Activated CD4-positive, alpha-beta T cell treated with anti-CD3 and anti-CD28 coated beads, Interleukin-2, amount 10 ng/mL, durations not matched to agents 24 days and 14 days (primary cell): ENCODE data around the gene SURF4. TPM values are rescaled to one million over a fixed set of nuclear protein-coding genes. Genes with fewer than 3 reads are reported as not detected.

Source experiments
- DNase-seq: peaks from one replicate; pipeline ENCODE4 v3.0.0; 2022
- H3K27ac Mint-ChIP-seq: one replicate; pipeline ENCODE4 v1.8.0; 2022; ENCODE audit warnings: mild to moderate bottlenecking, mixed read lengths
- H3K27me3 Mint-ChIP-seq: one replicate; pipeline ENCODE4 v1.8.0; 2022; ENCODE audit warnings: mixed read lengths
- H3K36me3 Mint-ChIP-seq: one replicate; pipeline ENCODE4 v1.8.0; 2022; ENCODE audit warnings: low read depth, mild to moderate bottlenecking, mixed read lengths
- H3K4me1 Mint-ChIP-seq: one replicate; pipeline ENCODE4 v1.8.0; 2021; ENCODE audit warnings: mixed read lengths
- H3K4me3 Mint-ChIP-seq: one replicate; pipeline ENCODE4 v1.8.0; 2022; ENCODE audit warnings: mild to moderate bottlenecking, moderate library complexity, mixed read lengths
- H3K9me3 Mint-ChIP-seq: one replicate; pipeline ENCODE4 v1.8.0; 2021; ENCODE audit warnings: mixed read lengths
- intact Hi-C: fragments of 100-400 bp; cut with micrococcal nuclease; formaldehyde crosslinking; loops from one replicate; pipeline ENCODE4 v1.15.1; 2023
- total RNA-seq: library from RNA; stranded (reverse); gene quantifications from 2 replicates; pipeline ENCODE4 v1.2.3, GENCODE V29; 2022

SURF4 gene
- total RNA-seq, result 235 and 240 TPM in 2 replicates

DNA sequence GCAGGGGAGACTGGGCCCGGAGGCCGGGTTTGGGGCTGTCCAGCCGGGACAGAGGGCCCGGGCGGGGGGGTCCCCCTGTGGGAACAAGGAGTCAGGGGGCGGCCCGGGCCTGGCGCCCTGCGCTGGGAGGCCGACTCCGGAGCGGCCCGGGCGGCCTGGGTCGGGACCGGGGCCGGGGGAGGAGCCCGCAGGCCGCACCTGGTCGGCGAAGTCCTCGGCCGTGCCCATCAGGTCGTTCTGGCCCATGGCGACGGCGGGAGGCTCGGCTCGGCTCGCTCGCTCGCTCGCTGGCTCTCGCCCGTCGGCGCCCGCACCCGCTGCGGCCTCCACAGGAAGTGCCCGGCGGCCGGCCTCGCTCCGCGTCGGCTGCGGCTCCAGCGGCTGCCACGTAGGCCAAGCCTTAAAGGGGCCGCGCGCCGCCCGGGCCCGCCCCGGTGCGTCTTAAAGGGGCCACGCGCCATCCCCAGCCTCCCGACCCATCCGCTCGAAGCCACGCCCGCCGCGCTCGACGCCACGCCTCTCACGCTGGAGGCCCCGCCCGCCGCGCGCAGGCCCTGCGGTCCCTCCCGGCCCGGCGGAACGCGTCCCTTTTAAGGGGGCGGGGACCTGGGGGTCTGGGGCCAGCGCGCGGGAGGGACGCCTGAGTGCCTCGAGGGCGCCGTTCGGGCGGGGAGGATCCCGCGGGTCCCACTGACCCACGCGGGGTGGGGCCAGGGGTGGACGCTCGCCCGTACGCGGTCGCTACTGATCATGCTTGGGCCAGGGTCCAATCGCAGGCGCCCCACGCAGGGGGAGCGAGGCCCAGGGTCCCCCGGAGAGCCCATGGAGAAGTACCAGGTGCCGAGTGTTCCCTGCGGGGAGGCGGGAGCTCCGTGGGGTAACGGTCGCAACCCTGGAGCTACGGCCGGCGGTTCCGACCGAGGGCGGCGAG lies at the start of gene SURF4, which contains the start of gene STKLD1:
Gene SURF4, minus strand, starts transcription at position 337 of the 931 bp plus-strand sequence. Its CDS starts 91 bp downstream, at position 246.
Gene STKLD1, plus strand, starts transcription at position 643 of the 931 bp plus-strand sequence. Its CDS starts 108 bp downstream, at position 751.
- Mint-ChIP-seq H3K27ac (peak within 1 kb of the TSS; percentile 97), H3K27me3 (peaks cover 7% of the 10 kb centered on the region), H3K4me3 (peak within 1 kb of the TSS; percentile 99), H3K9me3 (no peaks in the 10 kb centered on the region), H3K36me3 (peaks cover 35% of the 10 kb centered on the region), H3K4me1 (peaks cover 42% of the 10 kb centered on the region)
- peak; percentile 100 for DNase-seq
- intact Hi-C loops, result loop anchor here (1.0 kb wide), 4 partner anchors 28 to 83 kb away; partner anchors contain the start of genes CACFD1, MED22, REXO4 and RPL7A

DNA sequence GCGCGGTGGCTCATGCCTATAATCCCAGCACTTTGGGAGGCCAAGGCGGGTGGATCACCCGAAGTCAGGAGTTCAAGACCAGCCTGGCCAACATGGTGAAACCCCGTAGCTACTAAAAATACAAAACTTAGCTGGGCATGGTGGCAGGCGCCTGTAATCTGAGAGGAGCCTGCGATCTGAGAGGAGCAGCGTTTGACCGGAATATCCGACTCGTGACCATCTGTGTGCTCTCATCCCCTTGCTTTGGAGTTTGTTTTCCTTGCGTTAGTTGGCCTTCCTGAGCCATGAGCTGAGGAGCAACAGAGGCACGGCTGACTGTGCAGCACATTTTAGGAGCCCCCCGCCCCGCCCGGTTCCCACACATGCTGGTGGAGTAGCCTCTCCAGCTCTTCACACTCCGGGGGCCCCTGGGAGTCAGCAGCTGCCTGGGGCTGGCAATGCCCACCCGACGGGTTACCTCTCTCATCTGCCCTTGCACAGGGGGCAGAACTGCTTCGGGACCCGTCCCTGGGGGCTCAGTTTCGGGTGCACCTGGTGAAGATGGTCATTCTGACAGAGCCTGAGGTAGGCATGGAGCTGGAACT lies 49.3 kb upstream of the SURF4 start:
- Mint-ChIP-seq H3K27me3 (peaks cover 23% of the 10 kb centered on the region), H3K9me3 (no peaks in the 10 kb centered on the region)

GRCh38 chr9:133424187-133424586 lies 48.3 kb upstream of the SURF4 start:
- no peak overlapping the region for H3K4me3 Mint-ChIP-seq
- H3K9me3 Mint-ChIP-seq, result no peaks in the 10 kb centered on the region
- no peaks in the 10 kb centered on the region for H3K36me3 Mint-ChIP-seq
- no peak overlapping the region for H3K27ac Mint-ChIP-seq
- DNase-seq, result no peak
- H3K4me1 Mint-ChIP-seq, result peaks cover 15% of the 10 kb centered on the region
- peaks cover 19% of the 10 kb centered on the region for H3K27me3 Mint-ChIP-seq
- intact Hi-C loops, result loop anchor here (5.0 kb wide), 1 partner anchor 33 kb away; the partner anchor contains the start of gene CACFD1

More for the DNA sequence above, 49.3 kb upstream of the SURF4 start:
- Mint-ChIP-seq H3K36me3 (no peaks in the 10 kb centered on the region), H3K4me3 (no peak overlapping the region), H3K27ac (no peak overlapping the region), H3K4me1 (peaks cover 13% of the 10 kb centered on the region)
- intact Hi-C loops, result no loop called here
- no peak for DNase-seq

- Mint-ChIP-seq H3K27me3 (peaks cover 18% of the 10 kb centered on the region), H3K36me3 (no peaks in the 10 kb centered on the region), H3K4me1 (peaks cover 24% of the 10 kb centered on the region), H3K4me3 (no peak overlapping the region), H3K27ac (no peak overlapping the region), H3K9me3 (no peaks in the 10 kb centered on the region)
- DNase-seq, result no peak
- intact Hi-C loops, result loop anchor here (5.0 kb wide), 1 partner anchor 34 kb away; the partner anchor contains the start of gene CACFD1
These were observed 47.4 kb upstream of the SURF4 start for GRCh38 chr9:133423216-133423615.

DNA sequence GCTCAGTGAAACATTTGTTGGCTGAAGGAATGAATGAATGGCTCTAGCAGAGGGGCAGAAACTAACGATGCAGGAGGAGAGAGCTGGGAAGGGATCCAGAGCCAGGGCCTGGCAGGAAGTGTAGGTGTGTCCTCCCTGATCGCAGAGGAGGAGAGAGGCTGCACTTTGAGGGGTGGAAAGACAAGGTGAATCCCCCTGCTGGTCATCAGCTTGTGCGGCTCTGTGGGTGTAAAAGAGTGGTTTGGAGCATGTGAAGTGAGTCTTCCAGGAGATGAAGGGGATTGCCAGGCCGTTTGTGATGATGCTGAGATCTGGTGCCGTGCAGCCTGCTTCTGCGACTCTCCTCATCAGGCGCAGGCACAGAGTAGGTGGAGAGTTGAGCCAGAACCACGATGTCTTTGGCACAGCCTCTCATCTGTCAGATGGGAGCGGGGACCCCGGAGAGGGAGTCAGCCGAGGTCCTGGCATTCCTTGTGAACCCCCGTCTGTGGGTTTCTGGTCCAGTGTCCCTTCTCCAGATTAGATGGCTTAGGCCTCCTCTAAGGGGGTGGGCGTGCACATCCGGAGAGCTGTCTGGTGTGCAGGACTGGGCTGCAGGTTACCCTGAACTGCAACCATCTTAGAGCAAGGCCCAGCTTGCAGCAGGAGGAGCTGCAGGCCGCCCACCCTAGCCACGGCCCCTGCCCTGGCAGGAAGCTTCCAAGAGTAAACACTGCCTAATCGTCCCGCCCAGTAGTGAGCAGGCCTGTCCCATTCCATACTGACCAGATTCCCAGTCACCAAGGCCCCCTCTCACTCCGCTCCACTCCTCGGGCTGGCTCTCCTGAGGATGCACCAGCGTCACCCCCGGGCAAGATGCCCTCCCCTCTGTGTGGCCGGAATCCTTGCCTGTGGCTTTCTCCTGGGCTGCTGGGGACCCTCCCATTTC lies 46.0 kb upstream of the SURF4 start, which contains the start of gene ADAMTS13:
Gene ADAMTS13, plus strand, starts transcription at position 753 of the 928 bp plus-strand sequence. Its CDS starts 77 bp downstream, at position 830.
- Mint-ChIP-seq H3K27me3 (peaks cover 5% of the 10 kb centered on the region), H3K36me3 (peaks cover 7% of the 10 kb centered on the region), H3K27ac (peak within 1 kb of the TSS; percentile 82), H3K4me3 (peak within 1 kb of the TSS; percentile 33), H3K9me3 (no peaks in the 10 kb centered on the region), H3K4me1 (peaks cover 22% of the 10 kb centered on the region)
- DNase-seq, result peak; percentile 75
- intact Hi-C loops, result loop anchor here (5.0 kb wide), 1 partner anchor 35 kb away; the partner anchor contains the start of gene CACFD1

DNA sequence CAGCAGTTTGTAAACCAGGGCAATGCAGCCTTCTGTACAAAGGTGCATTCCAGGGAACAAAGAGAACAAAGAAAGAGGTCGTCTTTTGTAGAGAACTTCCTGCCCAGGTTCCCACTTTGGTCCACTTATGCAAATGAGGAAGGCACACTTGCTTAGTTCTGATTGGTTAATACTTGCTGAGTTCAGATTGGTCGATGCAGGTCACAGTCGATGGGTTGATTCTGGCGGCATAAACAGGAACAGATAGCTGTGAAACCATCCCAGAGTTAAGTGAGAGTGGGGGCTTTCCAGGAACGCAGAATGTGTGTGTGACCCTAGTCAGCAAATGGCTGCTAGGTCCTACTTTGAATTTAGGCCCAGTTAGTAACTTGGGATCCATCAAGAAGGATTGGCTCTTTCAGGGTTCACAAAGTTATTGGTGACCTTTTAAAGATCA lies 44.5 kb upstream of the SURF4 start:
- Mint-ChIP-seq H3K27ac (peak overlapping the region; percentile 48), H3K4me3 (no peak overlapping the region), H3K27me3 (no peaks in the 10 kb centered on the region), H3K9me3 (no peaks in the 10 kb centered on the region), H3K4me1 (peaks cover 35% of the 10 kb centered on the region), H3K36me3 (peaks cover 17% of the 10 kb centered on the region)
- DNase-seq, result no peak
- intact Hi-C loops, result loop anchor here (5.0 kb wide), 1 partner anchor 37 kb away; the partner anchor contains the start of gene CACFD1

GRCh38 chr9:133419005-133419404 lies 43.1 kb upstream of the SURF4 start:
- H3K9me3 Mint-ChIP-seq, result no peaks in the 10 kb centered on the region
- peak overlapping the region; percentile 88 for H3K4me3 Mint-ChIP-seq
- no peak for DNase-seq
- H3K27ac Mint-ChIP-seq, result peak overlapping the region; percentile 76
- H3K36me3 Mint-ChIP-seq, result peaks cover 29% of the 10 kb centered on the region
- peaks cover 43% of the 10 kb centered on the region for H3K4me1 Mint-ChIP-seq
- H3K27me3 Mint-ChIP-seq, result no peaks in the 10 kb centered on the region
- intact Hi-C loops, result loop anchor here (5.0 kb wide), 2 partner anchors 58 to 62 kb away; partner anchors contain the start of genes SLC2A6, SURF1 and SURF2

GRCh38 chr9:133417541-133418461 lies 41.9 kb upstream of the SURF4 start, which contains the start of gene REXO4:
REXO4 (minus strand) TSS chr9:133418010; CDS start chr9:133417844, 166 bp downstream.
- peak; percentile 96 for DNase-seq
- peaks cover 38% of the 10 kb centered on the region for H3K36me3 Mint-ChIP-seq
- H3K27me3 Mint-ChIP-seq, result no peaks in the 10 kb centered on the region
- no peaks in the 10 kb centered on the region for H3K9me3 Mint-ChIP-seq
- peak within 1 kb of the TSS; percentile 94 for H3K27ac Mint-ChIP-seq
- H3K4me1 Mint-ChIP-seq, result peaks cover 44% of the 10 kb centered on the region
- intact Hi-C loops, result loop anchor here (1.0 to 5.0 kb wide), 4 partner anchors 42 to 82 kb away; partner anchors contain the start of genes SLC2A6, STKLD1, SURF1 and SURF2
- peak within 1 kb of the TSS; percentile 88 for H3K4me3 Mint-ChIP-seq

DNA sequence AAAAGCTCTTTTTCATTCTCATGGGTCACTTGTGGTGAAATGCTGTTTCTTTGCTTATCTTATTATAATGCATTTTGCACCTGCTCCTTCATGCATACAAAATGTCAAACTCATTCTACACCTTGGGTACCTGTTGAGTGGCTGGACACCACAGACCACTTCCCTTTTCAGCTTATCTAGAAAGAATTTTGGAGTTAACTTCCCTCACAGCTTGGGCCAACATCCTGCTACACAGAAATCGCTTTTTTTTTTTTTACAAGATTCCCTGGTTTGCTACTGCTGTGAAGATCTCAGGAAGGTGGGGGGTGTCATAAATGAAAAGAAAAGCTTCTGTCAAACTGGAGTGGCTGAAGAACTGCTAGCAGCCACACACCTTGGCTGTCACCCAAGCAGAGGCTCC lies 39.3 kb upstream of the SURF4 start:
- Mint-ChIP-seq H3K36me3 (peaks cover 52% of the 10 kb centered on the region), H3K4me1 (peaks cover 34% of the 10 kb centered on the region), H3K27me3 (no peaks in the 10 kb centered on the region), H3K4me3 (no peak overlapping the region), H3K27ac (no peak overlapping the region), H3K9me3 (no peaks in the 10 kb centered on the region)
- intact Hi-C loops, result loop anchor here (5.0 kb wide), 2 partner anchors 58 to 62 kb away; partner anchors contain the start of genes SLC2A6, SURF1 and SURF2
- DNase-seq, result no peak

GRCh38 chr9:133408042-133408441 lies 32.2 kb upstream of the SURF4 start:
- no peak for DNase-seq
- Mint-ChIP-seq H3K36me3 (peaks cover 53% of the 10 kb centered on the region), H3K27me3 (no peaks in the 10 kb centered on the region), H3K4me1 (peaks cover 12% of the 10 kb centered on the region), H3K4me3 (no peak overlapping the region), H3K9me3 (no peaks in the 10 kb centered on the region), H3K27ac (no peak overlapping the region)
- intact Hi-C loops, result no loop called here

DNA sequence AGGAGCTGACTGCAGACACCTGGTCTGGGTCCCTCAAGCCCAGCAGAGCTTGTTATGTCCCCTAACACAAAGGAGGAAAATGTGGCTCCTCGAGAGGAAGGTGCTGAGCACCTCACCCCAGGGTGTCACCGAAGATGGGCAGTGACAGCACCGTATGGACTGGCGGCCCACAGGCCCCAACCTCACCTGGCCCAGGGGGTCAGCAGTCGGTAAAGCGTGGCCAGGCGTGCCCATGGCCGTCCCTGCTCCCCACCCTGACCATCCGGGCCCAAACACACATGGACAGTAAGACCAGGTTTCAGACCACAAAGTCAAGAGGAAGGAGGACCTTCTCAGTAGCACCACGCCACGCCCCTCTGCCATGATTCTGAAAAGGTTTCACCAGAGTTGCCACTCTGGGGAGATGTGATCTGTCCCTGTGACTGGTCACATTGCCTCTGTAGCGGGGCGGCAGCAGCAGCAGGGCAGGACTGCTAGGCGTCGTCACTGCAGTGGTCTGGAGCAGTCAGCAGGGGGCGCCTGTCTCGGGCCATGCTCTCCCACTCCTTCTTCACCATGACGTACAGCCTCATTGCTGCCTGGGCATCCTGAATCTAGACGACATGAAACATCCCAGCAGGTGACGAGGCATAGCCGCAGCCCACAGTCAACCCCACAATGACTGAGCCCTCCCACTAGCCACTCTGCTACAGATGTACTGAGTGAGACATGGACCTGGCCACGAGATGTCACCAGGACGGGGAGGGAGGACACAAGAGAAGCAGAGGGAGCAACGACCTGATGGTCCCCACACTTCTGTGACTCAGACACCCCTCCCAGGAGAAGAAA lies 30.8 kb upstream of the SURF4 start:
- DNase-seq, result peak; percentile 92
- no peaks in the 10 kb centered on the region for H3K27me3 Mint-ChIP-seq
- H3K36me3 Mint-ChIP-seq, result peaks cover 47% of the 10 kb centered on the region
- no peaks in the 10 kb centered on the region for H3K9me3 Mint-ChIP-seq
- intact Hi-C loops, result loop anchor here (1.0 kb wide), 1 partner anchor 80 kb away; no protein-coding TSS in a partner anchor
- H3K4me3 Mint-ChIP-seq, result no peak overlapping the region
- H3K4me1 Mint-ChIP-seq, result peaks cover 12% of the 10 kb centered on the region
- peak overlapping the region; percentile 68 for H3K27ac Mint-ChIP-seq
